Ectodermal cell (in vitro differentiated cells): Measurements from ENCODE around the gene RNH1.

Experiments used
- H3K27ac ChIP-seq: 2 replicates; pipeline ENCODE4 v1.7.0; 2013; ENCODE audit warnings: mild to moderate bottlenecking, low read depth, low read length; ENCODE audit not compliant: insufficient read depth, poor library complexity, severe bottlenecking
- H3K27me3 ChIP-seq: 2 replicates; pipeline ENCODE4 v1.7.0; 2013; ENCODE audit warnings: mild to moderate bottlenecking, low read length; ENCODE audit not compliant: insufficient read depth, control insufficient read depth, poor library complexity, severe bottlenecking
- H3K36me3 ChIP-seq: one replicate; pipeline ENCODE4 v1.7.0; 2013; ENCODE audit warnings: low read length; ENCODE audit not compliant: control insufficient read depth, insufficient read depth
- H3K4me1 ChIP-seq: one replicate; pipeline ENCODE4 v1.7.0; 2013; ENCODE audit warnings: low read length; ENCODE audit not compliant: control insufficient read depth, insufficient read depth
- H3K4me3 ChIP-seq: 2 replicates; pipeline ENCODE4 v1.7.0; 2013; ENCODE audit warnings: low read depth, low read length, control low read depth; ENCODE audit not compliant: insufficient read depth
- H3K9me3 ChIP-seq: 2 replicates; pipeline ENCODE4 v1.7.0; 2013; ENCODE audit warnings: mild to moderate bottlenecking, low read length, moderate library complexity; ENCODE audit not compliant: control insufficient read depth
- WGBS, 2 experiments: methylation state at CpG; one replicate each; pipeline ENCODE4 v1.1.7; 2013; ENCODE audit warnings: missing lambda C conversion rate in 2 of 2; 5-methylcytosine and 5-hydroxymethylcytosine counted together

Gene RNH1

DNA sequence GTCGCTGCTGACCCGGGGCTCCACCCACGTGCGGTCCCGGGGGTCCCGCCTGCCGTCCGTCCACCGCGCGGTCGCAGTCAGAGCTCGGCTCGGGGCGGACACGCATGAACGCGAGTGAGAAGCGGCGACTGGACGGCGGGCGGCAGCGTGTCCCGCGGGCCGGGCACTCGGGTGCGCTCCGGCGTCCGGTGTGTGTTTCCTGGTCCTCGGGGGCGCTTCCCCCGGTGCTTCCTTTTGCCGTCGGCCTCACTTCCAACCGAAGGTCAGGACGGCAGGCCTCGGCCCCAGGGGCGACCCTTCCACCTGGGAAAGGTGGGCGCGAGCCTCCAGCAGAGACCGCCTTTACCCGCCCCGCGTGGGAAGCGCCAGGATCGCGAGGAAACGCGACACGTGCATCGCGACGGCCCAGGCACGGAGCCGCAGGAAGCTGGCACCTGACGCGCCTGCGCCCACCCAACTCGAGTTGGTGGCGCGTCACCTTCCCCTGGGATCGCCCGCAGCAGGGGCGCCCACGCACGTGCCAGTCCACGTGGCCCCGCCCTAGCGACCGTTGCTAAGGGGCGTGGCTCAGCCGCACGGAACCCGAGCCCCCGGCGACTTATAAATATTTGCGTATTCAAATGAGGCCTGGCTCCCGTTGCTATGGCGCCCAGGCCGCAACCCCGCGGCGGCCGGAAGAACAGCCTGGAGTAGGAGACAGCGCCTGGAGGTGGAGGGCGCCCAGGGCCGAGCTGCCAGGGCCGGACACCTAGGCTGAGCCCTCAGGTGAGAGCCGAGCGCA, 30.0 kb upstream of the RNH1 start, which contains the start of gene LRRC56:
LRRC56 (plus strand) TSS at position 687 of the 781 bp plus-strand sequence. CDS start 3,158 bp downstream, outside the sequence.
- peaks cover 16% of the 10 kb centered on the region for H3K36me3 ChIP-seq
- H3K27me3 ChIP-seq: peaks cover 30% of the 10 kb centered on the region
- WGBS, 2 experiments: 6 to 7% methylated on average over 93 of the region's 93 CpGs
- no peak within 1 kb of the TSS for H3K27ac ChIP-seq
- H3K4me1 ChIP-seq: peaks cover 23% of the 10 kb centered on the region
- H3K9me3 ChIP-seq: no peaks in the 10 kb centered on the region
- H3K4me3 ChIP-seq: peak within 1 kb of the TSS; percentile 24

GRCh38 chr11:535519-536454, 28.7 kb upstream of the RNH1 start, which contains the start of gene HRAS:
Gene HRAS, minus strand, starts transcription at chr11:535576.
- H3K27ac ChIP-seq: no peak within 1 kb of the TSS
- H3K9me3 ChIP-seq: no peaks in the 10 kb centered on the region
- H3K36me3 ChIP-seq: peaks cover 22% of the 10 kb centered on the region
- H3K27me3 ChIP-seq: peaks cover 30% of the 10 kb centered on the region
- WGBS, 2 experiments: 1 to 2% methylated on average over 97 of the region's 97 CpGs
- peaks cover 19% of the 10 kb centered on the region for H3K4me1 ChIP-seq
- peak within 1 kb of the TSS; percentile 82 for H3K4me3 ChIP-seq

GRCh38 chr11:535210-535518, 28.1 kb upstream of the RNH1 start:
- Histone ChIP-seq H3K4me1 (peaks cover 15% of the 10 kb centered on the region), H3K27ac (no peak overlapping the region), H3K36me3 (peaks cover 22% of the 10 kb centered on the region), H3K4me3 (peak overlapping the region; percentile 82), H3K9me3 (no peaks in the 10 kb centered on the region), H3K27me3 (peaks cover 30% of the 10 kb centered on the region)
- WGBS, 2 experiments: 0 to 1% methylated on average over 56 of the region's 56 CpGs

DNA sequence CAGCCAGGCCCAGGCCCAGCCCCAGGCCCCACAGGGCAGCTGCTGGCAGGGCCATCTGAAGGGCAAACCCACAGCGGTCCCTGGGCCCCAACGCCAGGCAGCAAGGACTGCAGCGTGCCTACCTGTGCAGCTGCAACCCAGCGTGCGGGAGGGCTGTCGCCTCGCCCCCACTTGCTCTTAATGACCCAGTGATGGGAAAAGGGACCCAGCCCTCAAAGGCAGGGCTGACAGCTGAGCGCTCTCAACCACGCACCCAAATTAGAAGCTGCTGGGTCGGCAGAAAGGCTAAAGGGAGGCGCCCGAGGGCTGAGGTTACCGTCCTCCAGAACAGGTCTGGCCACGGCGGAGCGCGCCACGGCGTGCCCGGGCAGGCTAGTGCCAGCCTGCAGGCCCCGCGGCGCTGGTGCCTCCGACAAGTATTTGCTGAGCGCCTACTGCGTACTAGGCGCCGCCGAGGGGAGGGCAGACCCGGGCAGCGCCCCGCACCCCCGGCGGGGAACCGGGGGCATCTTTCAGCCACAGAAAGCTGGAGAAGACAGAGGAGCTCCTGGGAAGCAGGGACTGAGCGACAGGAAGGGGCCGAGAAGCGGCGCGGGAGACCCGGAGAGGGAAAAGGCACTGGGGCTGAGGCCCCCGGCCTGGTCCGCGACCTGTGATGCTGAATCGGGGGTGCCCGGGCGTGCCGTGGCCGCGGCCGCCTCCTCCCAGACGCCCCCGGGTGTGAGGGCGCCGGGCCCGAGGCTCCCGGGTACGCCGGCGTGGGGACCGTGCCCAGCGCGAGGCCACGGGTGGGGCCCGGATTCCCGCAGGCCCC, 27.6 kb upstream of the RNH1 start:
- Histone ChIP-seq H3K4me1 (peaks cover 15% of the 10 kb centered on the region), H3K4me3 (peak overlapping the region; percentile 82), H3K36me3 (peaks cover 22% of the 10 kb centered on the region), H3K27ac (no peak overlapping the region), H3K27me3 (peaks cover 30% of the 10 kb centered on the region), H3K9me3 (no peaks in the 10 kb centered on the region)
- WGBS, 2 experiments: 14 to 15% methylated on average over 66 of the region's 66 CpGs

DNA sequence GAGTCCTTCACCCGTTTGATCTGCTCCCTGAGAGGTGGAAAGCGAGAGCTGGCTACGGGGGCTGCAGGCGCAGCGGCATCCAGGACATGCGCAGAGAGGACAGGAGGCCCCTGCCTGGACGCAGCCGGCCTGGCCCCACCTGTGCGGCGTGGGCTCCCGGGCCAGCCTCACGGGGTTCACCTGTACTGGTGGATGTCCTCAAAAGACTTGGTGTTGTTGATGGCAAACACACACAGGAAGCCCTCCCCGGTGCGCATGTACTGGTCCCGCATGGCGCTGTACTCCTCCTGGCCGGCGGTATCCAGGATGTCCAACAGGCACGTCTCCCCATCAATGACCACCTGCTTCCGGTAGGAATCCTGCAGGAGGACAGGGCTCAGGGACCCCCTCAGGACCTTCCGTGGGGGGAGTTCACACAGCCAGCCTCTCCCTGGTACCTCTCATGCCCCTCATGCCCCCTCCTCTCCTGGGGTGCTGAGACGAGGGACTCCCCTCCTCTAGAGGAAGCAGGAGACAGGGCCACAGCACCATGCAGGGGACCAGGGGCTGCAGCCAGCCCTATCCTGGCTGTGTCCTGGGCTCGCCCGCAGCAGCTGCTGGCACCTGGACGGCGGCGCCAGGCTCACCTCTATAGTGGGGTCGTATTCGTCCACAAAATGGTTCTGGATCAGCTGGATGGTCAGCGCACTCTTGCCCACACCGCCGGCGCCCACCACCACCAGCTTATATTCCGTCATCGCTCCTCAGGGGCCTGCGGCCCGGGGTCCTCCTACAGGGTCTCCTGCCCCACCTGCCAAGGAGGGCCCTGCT, 26.7 kb upstream of the RNH1 start:
- Histone ChIP-seq H3K9me3 (no peaks in the 10 kb centered on the region), H3K4me3 (peak overlapping the region; percentile 82), H3K27ac (no peak overlapping the region), H3K4me1 (peaks cover 15% of the 10 kb centered on the region), H3K36me3 (peaks cover 22% of the 10 kb centered on the region), H3K27me3 (peaks cover 30% of the 10 kb centered on the region)
- WGBS, 2 experiments: 95 to 96% methylated on average over 37 of the region's 37 CpGs

- Histone ChIP-seq H3K27ac (no peak overlapping the region), H3K9me3 (no peaks in the 10 kb centered on the region), H3K27me3 (peaks cover 23% of the 10 kb centered on the region), H3K4me1 (peaks cover 13% of the 10 kb centered on the region), H3K4me3 (no peak overlapping the region), H3K36me3 (peaks cover 22% of the 10 kb centered on the region)
- WGBS, 2 experiments: 96 to 97% methylated on average over 33 of the region's 33 CpGs
These were observed 26.0 kb upstream of the RNH1 start for GRCh38 chr11:532986-533585.

DNA sequence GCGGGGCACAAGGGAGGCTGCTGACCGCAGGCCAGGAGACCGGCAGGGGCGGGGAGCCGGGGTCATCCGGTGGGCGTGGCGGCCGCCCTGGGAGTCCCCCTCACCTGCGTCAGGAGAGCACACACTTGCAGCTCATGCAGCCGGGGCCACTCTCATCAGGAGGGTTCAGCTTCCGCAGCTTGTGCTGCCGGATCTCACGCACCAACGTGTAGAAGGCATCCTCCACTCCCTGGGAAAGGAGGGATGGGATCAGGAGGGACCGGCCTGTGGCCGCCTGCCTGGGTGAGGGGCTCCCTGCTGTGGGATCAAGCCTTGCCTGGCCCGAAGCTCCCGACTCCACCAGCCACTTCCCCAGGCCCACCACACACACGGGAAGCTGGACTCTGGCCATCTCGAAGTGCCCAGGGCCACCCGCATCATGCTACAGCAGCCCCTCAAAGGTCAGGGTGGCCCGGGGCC, 25.5 kb upstream of the RNH1 start:
- WGBS, 2 experiments: 95 to 96% methylated on average over 23 of the region's 23 CpGs
- peaks cover 7% of the 10 kb centered on the region for H3K4me1 ChIP-seq
- peaks cover 18% of the 10 kb centered on the region for H3K27me3 ChIP-seq
- no peak overlapping the region for H3K27ac ChIP-seq
- H3K9me3 ChIP-seq: no peaks in the 10 kb centered on the region
- peaks cover 22% of the 10 kb centered on the region for H3K36me3 ChIP-seq
- no peak overlapping the region for H3K4me3 ChIP-seq

DNA sequence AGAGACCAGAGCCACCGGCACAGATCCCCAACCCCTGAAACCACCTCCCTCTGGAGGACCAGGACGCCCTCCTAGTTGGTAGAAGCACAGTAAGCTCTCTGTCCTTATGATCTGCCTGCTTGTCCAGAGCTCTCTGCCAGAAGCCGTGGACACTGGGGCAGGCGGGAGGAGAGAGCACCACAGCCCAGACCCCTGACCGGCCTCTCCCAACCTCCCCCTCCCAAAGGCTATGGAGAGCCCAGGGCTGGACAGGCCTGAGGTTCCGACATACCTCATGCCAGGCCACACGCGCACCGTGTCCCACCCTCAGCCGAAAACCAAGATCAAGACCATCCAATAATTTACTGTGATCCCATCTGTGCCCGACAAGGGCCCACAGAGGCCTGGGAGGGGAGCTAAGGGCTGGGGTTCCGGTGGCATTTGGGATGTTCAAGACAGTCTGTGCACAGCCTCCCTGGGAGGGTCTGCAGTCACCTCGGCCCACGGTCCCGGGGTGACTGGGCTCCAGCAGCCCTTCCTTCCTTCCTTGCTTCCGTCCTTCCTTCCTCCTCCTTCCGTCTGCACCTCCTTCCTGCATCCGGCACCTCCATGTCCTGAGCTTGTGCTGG, 25.0 kb upstream of the RNH1 start:
- peaks cover 12% of the 10 kb centered on the region for H3K27me3 ChIP-seq
- peaks cover 22% of the 10 kb centered on the region for H3K36me3 ChIP-seq
- 94 to 95% methylated on average over 18 of the region's 18 CpGs for WGBS, 2 experiments
- no peak overlapping the region for H3K4me3 ChIP-seq
- no peaks in the 10 kb centered on the region for H3K9me3 ChIP-seq
- no peak overlapping the region for H3K27ac ChIP-seq
- H3K4me1 ChIP-seq: peaks cover 6% of the 10 kb centered on the region
